Measurements from ENCODE around the gene CCDC86. TPM values are rescaled to one million over a fixed set of nuclear protein-coding genes. Genes with fewer than 3 reads are reported as not detected.

CCDC86 gene
- total RNA-seq, 1 experiment from 2014 or later: 55.9 TPM

GRCh38 chr11:60797846-60798630 lies 43.9 kb upstream of the CCDC86 start:
- no peak for DNase-seq
- no peaks in the 10 kb centered on the region for H3K4me1 ChIP-seq
- no peak for TF ChIP-seq CTCF (IDR thresholded peaks at IDR 0.05; ENCODE audit: insufficient read depth in 1 of 2, low read depth in 1 of 2, low read length in 1 of 2, severe bottlenecking in 1 of 2, unreplicated experiment in 1 of 2)
- Mint-ChIP-seq H3K36me3 (ENCODE audit: insufficient read depth, unreplicated experiment) (no peaks in the 10 kb centered on the region), H3K27me3 (ENCODE audit: insufficient read depth, unreplicated experiment) (peaks cover 19% of the 10 kb centered on the region), H3K4me1 (ENCODE audit: low read depth, unreplicated experiment) (no peaks in the 10 kb centered on the region), H3K9me3 (ENCODE audit: unreplicated experiment) (peaks cover 1% of the 10 kb centered on the region), H3K27ac (ENCODE audit: unreplicated experiment) (no peak overlapping the region), H3K4me3 (ENCODE audit: unreplicated experiment) (no peak overlapping the region)
- CTCF ChIA-PET: no interaction called here
- intact Hi-C loops (cut with micrococcal nuclease; ENCODE audit: unreplicated experiment): no loop called here
- no peaks in the 10 kb centered on the region for H3K36me3 ChIP-seq (ENCODE audit: control insufficient read depth, insufficient read depth, low read length)
- BruUV-seq (replicated peaks): no TSS peak
- no peak overlapping the region for H3K4me3 ChIP-seq (ENCODE audit: low read depth, low read length)
- no peaks in the 10 kb centered on the region; the same call in 1 of the 2 replicates for H3K27me3 ChIP-seq (replicated peaks; ENCODE audit: control insufficient read depth, insufficient read depth, low read length)
- POLR2A ChIA-PET: no interaction called here
- H3K9me3 ChIP-seq: no peaks in the 10 kb centered on the region

GRCh38 chr11:60798631-60799030 lies 43.3 kb upstream of the CCDC86 start:
- no peaks in the 10 kb centered on the region for H3K36me3 ChIP-seq (ENCODE audit: control insufficient read depth, insufficient read depth, low read length)
- H3K4me3 ChIP-seq (ENCODE audit: low read depth, low read length): no peak overlapping the region
- intact Hi-C loops (cut with micrococcal nuclease; ENCODE audit: unreplicated experiment): no loop called here
- DNase-seq: no peak
- H3K27me3 Mint-ChIP-seq (ENCODE audit: insufficient read depth, unreplicated experiment): peaks cover 17% of the 10 kb centered on the region
- ChIA-PET CTCF (no interaction called here), POLR2A (no interaction called here)
- H3K27me3 ChIP-seq (replicated peaks; ENCODE audit: control insufficient read depth, insufficient read depth, low read length): no peaks in the 10 kb centered on the region; the same call in 1 of the 2 replicates
- no peaks in the 10 kb centered on the region for H3K4me1 ChIP-seq
- H3K36me3 Mint-ChIP-seq (ENCODE audit: insufficient read depth, unreplicated experiment): no peaks in the 10 kb centered on the region
- no peaks in the 10 kb centered on the region for H3K4me1 Mint-ChIP-seq (ENCODE audit: low read depth, unreplicated experiment)
- no peaks in the 10 kb centered on the region for H3K9me3 Mint-ChIP-seq (ENCODE audit: unreplicated experiment)
- TF ChIP-seq CTCF (IDR thresholded peaks at IDR 0.05; ENCODE audit: insufficient read depth in 1 of 2, low read depth in 1 of 2, low read length in 1 of 2, severe bottlenecking in 1 of 2, unreplicated experiment in 1 of 2): no peak
- no peak overlapping the region for H3K4me3 Mint-ChIP-seq (ENCODE audit: unreplicated experiment)
- H3K9me3 ChIP-seq: no peaks in the 10 kb centered on the region
- no TSS peak for BruUV-seq (replicated peaks)
- H3K27ac Mint-ChIP-seq (ENCODE audit: unreplicated experiment): no peak overlapping the region

- Histone ChIP-seq H3K27me3 (replicated peaks; ENCODE audit: control insufficient read depth, insufficient read depth, low read length) (no peaks in the 10 kb centered on the region; the same call in 1 of the 2 replicates), H3K36me3 (ENCODE audit: control insufficient read depth, insufficient read depth, low read length) (no peaks in the 10 kb centered on the region), H3K4me3 (ENCODE audit: low read depth, low read length) (no peak overlapping the region), H3K9me3 (no peaks in the 10 kb centered on the region), H3K4me1 (no peaks in the 10 kb centered on the region)
- Mint-ChIP-seq H3K9me3 (ENCODE audit: unreplicated experiment) (no peaks in the 10 kb centered on the region), H3K27ac (ENCODE audit: unreplicated experiment) (no peak overlapping the region), H3K36me3 (ENCODE audit: insufficient read depth, unreplicated experiment) (no peaks in the 10 kb centered on the region), H3K27me3 (ENCODE audit: insufficient read depth, unreplicated experiment) (peaks cover 14% of the 10 kb centered on the region), H3K4me3 (ENCODE audit: unreplicated experiment) (no peak overlapping the region), H3K4me1 (ENCODE audit: low read depth, unreplicated experiment) (no peaks in the 10 kb centered on the region)
- no peak for DNase-seq
- ChIA-PET POLR2A (no interaction called here), CTCF (no interaction called here)
- no TSS peak for BruUV-seq (replicated peaks)
- TF ChIP-seq CTCF (IDR thresholded peaks at IDR 0.05; ENCODE audit: insufficient read depth in 1 of 2, low read depth in 1 of 2, low read length in 1 of 2, severe bottlenecking in 1 of 2, unreplicated experiment in 1 of 2): no peak
- intact Hi-C loops (cut with micrococcal nuclease; ENCODE audit: unreplicated experiment): no loop called here
Observed at GRCh38 chr11:60801194-60801593, 40.7 kb upstream of the CCDC86 start.

All from Caco-2 (cell line).